Measurements from ENCODE around the gene RANBP3L. TPM values are rescaled to one million over a fixed set of nuclear protein-coding genes. Genes with fewer than 3 reads are reported as not detected.

Gene RANBP3L
- total and polyA plus RNA-seq, 10 of the 15 experiments (the other 5 are each of a cell fraction or from before 2014, with no cell fraction given), result 0.02 to 0.29 (median 0.06) TPM; not detected in 4

DNA sequence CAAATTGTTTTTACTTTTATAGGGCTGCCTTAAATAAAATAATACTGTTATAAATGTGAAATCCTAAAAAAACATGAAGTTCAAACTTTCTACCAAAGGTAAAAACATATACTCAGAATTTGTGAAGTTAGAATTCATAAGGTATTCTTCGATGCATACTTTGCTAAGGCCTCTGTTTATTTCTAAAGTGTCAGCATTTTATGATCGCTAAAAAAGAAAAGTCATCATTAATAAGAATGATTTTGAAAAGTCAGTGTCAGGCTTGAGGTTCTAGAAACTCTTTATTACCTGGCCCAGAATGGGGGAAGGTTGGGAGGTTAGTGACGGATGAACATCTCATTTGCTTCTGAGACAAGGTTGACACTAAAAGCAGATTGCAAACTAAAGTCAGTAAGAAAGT is 33.8 kb downstream of the RANBP3L start (continued):
- TF ChIP-seq, protein P1, sequence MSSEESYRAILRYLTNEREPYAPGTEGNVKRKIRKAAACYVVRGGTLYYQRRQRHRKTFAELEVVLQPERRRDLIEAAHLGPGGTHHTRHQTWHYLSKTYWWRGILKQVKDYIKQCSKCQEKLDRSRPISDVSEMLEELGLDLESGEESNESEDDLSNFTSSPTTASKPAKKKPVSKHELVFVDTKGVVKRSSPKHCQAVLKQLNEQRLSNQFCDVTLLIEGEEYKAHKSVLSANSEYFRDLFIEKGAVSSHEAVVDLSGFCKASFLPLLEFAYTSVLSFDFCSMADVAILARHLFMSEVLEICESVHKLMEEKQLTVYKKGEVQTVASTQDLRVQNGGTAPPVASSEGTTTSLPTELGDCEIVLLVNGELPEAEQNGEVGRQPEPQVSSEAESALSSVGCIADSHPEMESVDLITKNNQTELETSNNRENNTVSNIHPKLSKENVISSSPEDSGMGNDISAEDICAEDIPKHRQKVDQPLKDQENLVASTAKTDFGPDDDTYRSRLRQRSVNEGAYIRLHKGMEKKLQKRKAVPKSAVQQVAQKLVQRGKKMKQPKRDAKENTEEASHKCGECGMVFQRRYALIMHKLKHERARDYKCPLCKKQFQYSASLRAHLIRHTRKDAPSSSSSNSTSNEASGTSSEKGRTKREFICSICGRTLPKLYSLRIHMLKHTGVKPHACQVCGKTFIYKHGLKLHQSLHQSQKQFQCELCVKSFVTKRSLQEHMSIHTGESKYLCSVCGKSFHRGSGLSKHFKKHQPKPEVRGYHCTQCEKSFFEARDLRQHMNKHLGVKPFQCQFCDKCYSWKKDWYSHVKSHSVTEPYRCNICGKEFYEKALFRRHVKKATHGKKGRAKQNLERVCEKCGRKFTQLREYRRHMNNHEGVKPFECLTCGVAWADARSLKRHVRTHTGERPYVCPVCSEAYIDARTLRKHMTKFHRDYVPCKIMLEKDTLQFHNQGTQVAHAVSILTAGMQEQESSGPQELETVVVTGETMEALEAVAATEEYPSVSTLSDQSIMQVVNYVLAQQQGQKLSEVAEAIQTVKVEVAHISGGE (CRISPR knock-in tag; IDR thresholded peaks at IDR 0.05), result no peak

DNA sequence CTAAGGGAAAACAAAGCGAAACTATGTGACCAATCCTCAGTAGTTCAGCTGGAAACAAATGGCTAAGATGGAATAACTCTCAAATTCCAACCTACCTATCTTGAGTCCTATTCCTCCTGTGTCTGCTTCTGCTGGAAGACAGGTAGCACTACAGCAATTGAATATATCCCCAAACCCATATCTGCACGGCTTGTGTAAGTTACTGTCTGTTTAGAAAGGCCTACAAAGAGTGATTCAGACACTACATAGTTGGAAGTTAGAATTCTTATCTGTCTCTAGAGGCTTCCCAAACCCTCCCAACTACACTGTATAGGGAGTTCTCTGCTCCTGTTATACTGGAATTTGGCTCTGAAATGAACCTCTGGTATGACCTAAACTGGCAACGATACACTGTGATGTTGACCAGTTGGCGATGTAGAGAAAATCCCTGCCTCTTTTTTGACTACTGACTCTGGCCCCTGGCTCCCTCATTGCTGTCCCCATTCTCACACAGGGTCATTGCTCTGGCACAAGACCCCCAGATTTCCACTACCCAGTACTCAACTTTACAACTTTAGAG is 37.4 kb downstream of the RANBP3L start:
- FAIRE-seq (no peak), DNase-seq (ENCODE audit: low read depth, low spot score) (no peak), ATAC-seq (no peak)
- Histone ChIP-seq H3K9me3 (replicated peaks; ENCODE audit: control insufficient read depth, insufficient read depth, low read length) (no peaks in the 10 kb centered on the region), H3K4me3 (no peak overlapping the region), H3K4me2 (ENCODE audit: control insufficient read depth, insufficient read depth) (no peak overlapping the region), H3K9ac (ENCODE audit: control insufficient read depth, insufficient read depth, low read length) (no peak overlapping the region), H4K20me1 (ENCODE audit: control insufficient read depth, insufficient read depth) (no peaks in the 10 kb centered on the region), H3K79me2 (ENCODE audit: control insufficient read depth, insufficient read depth, low read length) (no peaks in the 10 kb centered on the region), H3K4me1 (ENCODE audit: control insufficient read depth, insufficient read depth, low read length) (no peaks in the 10 kb centered on the region), H3K27ac (ENCODE audit: control insufficient read depth, insufficient read depth) (no peak overlapping the region), H3K27me3 (replicated peaks in 1 of 2; ENCODE audit: control insufficient read depth in 2 of 2, insufficient read depth in 2 of 2, low read length in 1 of 2) (no peaks in the 10 kb centered on the region), H3K36me3 (ENCODE audit: control insufficient read depth in 2 of 2, insufficient read depth in 2 of 2, low read length in 1 of 2) (no peaks in the 10 kb centered on the region), H2AFZ (ENCODE audit: control insufficient read depth, low read depth, low read length) (no peak overlapping the region)
- 65% methylated on average over 4 of the region's 4 CpGs for WGBS (ENCODE audit: insufficient coverage, insufficient replicate concordance, low lambda C conversion rate, missing lambda C conversion rate)
- TF ChIP-seq MXI1 (IDR thresholded peaks at IDR 0.05; ENCODE audit: low read depth, low read length) (no peak), CREM (IDR thresholded peaks at IDR 0.05; ENCODE audit: low read depth) (no peak), BCL11A (IDR thresholded peaks at IDR 0.05; ENCODE audit: low read depth, low read length) (no peak), WRNIP1 (IDR thresholded peaks at IDR 0.05; ENCODE audit: borderline replicate concordance, low read depth, low read length) (no peak), RELA (IDR thresholded peaks at IDR 0.05; ENCODE audit: borderline replicate concordance, partially characterized antibody) (no peak), NFIC (IDR thresholded peaks at IDR 0.05; ENCODE audit: low read depth, low read length) (no peak), RAD21 (IDR thresholded peaks at IDR 0.05; ENCODE audit: insufficient read depth, low read depth, low read length) (no peak), TCF3 (IDR thresholded peaks at IDR 0.05; ENCODE audit: borderline replicate concordance, insufficient read depth, low read depth, low read length) (no peak), CEBPB (IDR thresholded peaks at IDR 0.05; ENCODE audit: borderline replicate concordance in 1 of 2, low read depth in 2 of 2, low read length in 2 of 2) (no peak)
- TF ChIP-seq, protein P2, sequence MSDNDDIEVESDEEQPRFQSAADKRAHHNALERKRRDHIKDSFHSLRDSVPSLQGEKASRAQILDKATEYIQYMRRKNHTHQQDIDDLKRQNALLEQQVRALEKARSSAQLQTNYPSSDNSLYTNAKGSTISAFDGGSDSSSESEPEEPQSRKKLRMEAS (IDR thresholded peaks at IDR 0.05; ENCODE audit: low read depth, low read length), result no peak
- TF ChIP-seq, protein P3, sequence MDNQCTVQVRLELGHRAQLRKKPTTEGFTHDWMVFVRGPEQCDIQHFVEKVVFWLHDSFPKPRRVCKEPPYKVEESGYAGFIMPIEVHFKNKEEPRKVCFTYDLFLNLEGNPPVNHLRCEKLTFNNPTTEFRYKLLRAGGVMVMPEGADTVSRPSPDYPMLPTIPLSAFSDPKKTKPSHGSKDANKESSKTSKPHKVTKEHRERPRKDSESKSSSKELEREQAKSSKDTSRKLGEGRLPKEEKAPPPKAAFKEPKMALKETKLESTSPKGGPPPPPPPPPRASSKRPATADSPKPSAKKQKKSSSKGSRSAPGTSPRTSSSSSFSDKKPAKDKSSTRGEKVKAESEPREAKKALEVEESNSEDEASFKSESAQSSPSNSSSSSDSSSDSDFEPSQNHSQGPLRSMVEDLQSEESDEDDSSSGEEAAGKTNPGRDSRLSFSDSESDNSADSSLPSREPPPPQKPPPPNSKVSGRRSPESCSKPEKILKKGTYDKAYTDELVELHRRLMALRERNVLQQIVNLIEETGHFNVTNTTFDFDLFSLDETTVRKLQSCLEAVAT (IDR thresholded peaks at IDR 0.05), result no peak
- TF ChIP-seq, protein P4, sequence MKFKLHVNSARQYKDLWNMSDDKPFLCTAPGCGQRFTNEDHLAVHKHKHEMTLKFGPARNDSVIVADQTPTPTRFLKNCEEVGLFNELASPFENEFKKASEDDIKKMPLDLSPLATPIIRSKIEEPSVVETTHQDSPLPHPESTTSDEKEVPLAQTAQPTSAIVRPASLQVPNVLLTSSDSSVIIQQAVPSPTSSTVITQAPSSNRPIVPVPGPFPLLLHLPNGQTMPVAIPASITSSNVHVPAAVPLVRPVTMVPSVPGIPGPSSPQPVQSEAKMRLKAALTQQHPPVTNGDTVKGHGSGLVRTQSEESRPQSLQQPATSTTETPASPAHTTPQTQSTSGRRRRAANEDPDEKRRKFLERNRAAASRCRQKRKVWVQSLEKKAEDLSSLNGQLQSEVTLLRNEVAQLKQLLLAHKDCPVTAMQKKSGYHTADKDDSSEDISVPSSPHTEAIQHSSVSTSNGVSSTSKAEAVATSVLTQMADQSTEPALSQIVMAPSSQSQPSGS (IDR thresholded peaks at IDR 0.05; ENCODE audit: low read length), result no peak
- POLR2A ChIA-PET, result no interaction called here
- RAD21 ChIA-PET (ENCODE audit: unreplicated experiment), result interaction anchor here (0.8 to 2.3 kb wide), 5 partner anchors 13 to 241 kb away, joined by 3 to 8 read pairs (median 3); no protein-coding TSS in a partner anchor
- SMC1A ChIA-PET (ENCODE audit: uncharacterized antibody, unreplicated experiment), result interaction anchor here (0.8 to 2.4 kb wide), 10 partner anchors 8 to 186 kb away, joined by 3 to 11 read pairs (median 5); partner anchors contain the start of gene NADK2
- in situ Hi-C loops (cut with MboI) (no loop called here), intact Hi-C loops (cut with micrococcal nuclease; ENCODE audit: unreplicated experiment) (no loop called here)
- BruUV-seq (replicated peaks), result no TSS peak
- CTCF ChIA-PET, result interaction anchor here (0.9 to 5.2 kb wide), 13 partner anchors 8 to 435 kb away, joined by 3 to 79 read pairs (median 8); partner anchors contain the start of genes NADK2 and RANBP3L
